ENCODE measurements around the gene PACC1.

PACC1 gene

DNA sequence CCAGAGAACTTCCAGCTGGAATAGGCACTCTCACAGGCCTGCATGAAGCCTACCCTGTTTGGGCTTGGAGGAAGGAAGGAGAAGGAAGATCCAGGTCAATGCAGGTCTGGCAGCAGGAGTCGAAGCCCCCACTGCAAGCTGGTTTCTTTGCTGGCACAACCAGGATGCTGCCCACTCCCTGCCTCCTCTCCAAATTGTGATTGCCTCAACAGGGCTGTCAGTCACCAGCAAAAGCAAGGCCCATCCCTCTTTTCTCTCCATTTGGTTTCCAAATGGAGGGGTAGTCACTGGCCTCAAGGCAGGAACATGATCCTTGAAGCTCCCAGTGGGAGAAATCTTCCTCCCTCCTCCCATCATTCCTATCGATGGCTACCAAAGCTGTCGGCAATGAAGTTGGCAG lies 37.0 kb downstream of the PACC1 start:
- Histone ChIP-seq H3K27ac (ENCODE audit: insufficient read depth in 1 of 2, low read depth in 1 of 2, low read length in 2 of 2, poor library complexity in 1 of 2, severe bottlenecking in 2 of 2) (no peak overlapping the region), H3K9me3 (ENCODE audit: control extremely low read depth in 1 of 5, control insufficient read depth in 4 of 5, insufficient read depth in 2 of 5, low read depth in 1 of 5, low read length in 4 of 5) (peaks cover 0 to 6% (median 2%) of the 10 kb centered on the region in 5 experiments), H3K4me1 (ENCODE audit: control extremely low read depth in 1 of 4, control insufficient read depth in 4 of 4, insufficient read depth in 4 of 4, low read length in 3 of 4) (no peaks in the 10 kb centered on the region), H3K27me3 (replicated peaks in 2 of 5; ENCODE audit: control insufficient read depth in 4 of 5, insufficient read depth in 5 of 5, low read length in 4 of 5) (no peaks in the 10 kb centered on the region), H3K36me3 (ENCODE audit: control insufficient read depth in 4 of 4, insufficient read depth in 4 of 4, low read length in 3 of 4) (peaks cover 18 to 85% (median 53%) of the 10 kb centered on the region in 4 experiments), H3K4me3 (ENCODE audit: control insufficient read depth in 1 of 7, extremely low read depth in 1 of 7, insufficient read depth in 4 of 7, low read depth in 2 of 7, low read length in 6 of 7) (no peak overlapping the region)
- no peak for DNase-seq
- POLR2A ChIA-PET = no interaction called here
- WGBS (ENCODE audit: insufficient coverage) = 67% methylated on average over 1 of the region's 3 CpGs
- CTCF ChIA-PET = interaction anchor here (1.1 to 1.8 kb wide), 3 partner anchors 9 to 318 kb away, joined by 3 to 6 read pairs (median 5); no protein-coding TSS in a partner anchor

DNA sequence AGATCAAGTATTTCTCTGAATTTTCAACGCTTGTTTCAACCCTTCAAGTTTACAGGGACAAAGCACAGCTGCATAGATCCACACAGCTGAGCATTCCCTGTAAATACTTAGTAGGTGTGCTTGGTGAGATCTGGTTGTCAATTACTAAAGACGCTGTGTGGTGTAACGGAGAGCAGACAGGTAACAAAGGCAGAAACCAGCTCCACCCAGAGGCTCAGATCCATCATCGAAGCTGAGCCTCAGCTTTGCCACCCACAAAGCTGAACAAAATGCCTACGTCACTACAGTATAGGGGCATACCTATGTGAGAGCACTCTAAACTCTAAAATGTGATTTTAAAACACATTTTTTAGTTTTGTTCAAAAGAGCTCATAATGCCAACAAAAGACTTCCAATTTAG lies 38.7 kb downstream of the PACC1 start:
- Histone ChIP-seq H3K9me3 (ENCODE audit: control extremely low read depth in 1 of 5, control insufficient read depth in 4 of 5, insufficient read depth in 2 of 5, low read depth in 1 of 5, low read length in 4 of 5) (peaks cover 0 to 6% (median 4%) of the 10 kb centered on the region in 5 experiments), H3K36me3 (ENCODE audit: control insufficient read depth in 4 of 4, insufficient read depth in 4 of 4, low read length in 3 of 4) (peaks cover 19 to 82% (median 51%) of the 10 kb centered on the region in 4 experiments), H3K4me1 (ENCODE audit: control extremely low read depth in 1 of 4, control insufficient read depth in 4 of 4, insufficient read depth in 4 of 4, low read length in 3 of 4) (no peaks in the 10 kb centered on the region), H3K4me3 (ENCODE audit: control insufficient read depth in 1 of 7, extremely low read depth in 1 of 7, insufficient read depth in 4 of 7, low read depth in 2 of 7, low read length in 6 of 7) (no peak overlapping the region), H3K27me3 (replicated peaks in 2 of 5; ENCODE audit: control insufficient read depth in 4 of 5, insufficient read depth in 5 of 5, low read length in 4 of 5) (no peaks in the 10 kb centered on the region), H3K27ac (ENCODE audit: insufficient read depth in 1 of 2, low read depth in 1 of 2, low read length in 2 of 2, poor library complexity in 1 of 2, severe bottlenecking in 2 of 2) (no peak overlapping the region)
- POLR2A ChIA-PET = no interaction called here
- DNase-seq = no peak
- CTCF ChIA-PET = interaction anchor here (0.6 to 1.7 kb wide), 7 partner anchors 11 to 587 kb away, joined by 3 to 5 read pairs (median 3); no protein-coding TSS in a partner anchor
- WGBS (ENCODE audit: insufficient coverage) = 100% methylated on average over 3 of the region's 5 CpGs

- Histone ChIP-seq H3K36me3 (ENCODE audit: control insufficient read depth in 4 of 4, insufficient read depth in 4 of 4, low read length in 3 of 4) (peaks cover 11 to 62% (median 36%) of the 10 kb centered on the region in 4 experiments), H3K9me3 (ENCODE audit: control extremely low read depth in 1 of 5, control insufficient read depth in 4 of 5, insufficient read depth in 2 of 5, low read depth in 1 of 5, low read length in 4 of 5) (peaks cover 0 to 5% (median 2%) of the 10 kb centered on the region in 5 experiments), H3K27ac (ENCODE audit: insufficient read depth in 1 of 2, low read depth in 1 of 2, low read length in 2 of 2, poor library complexity in 1 of 2, severe bottlenecking in 2 of 2) (no peak overlapping the region), H3K4me3 (ENCODE audit: control insufficient read depth in 1 of 7, extremely low read depth in 1 of 7, insufficient read depth in 4 of 7, low read depth in 2 of 7, low read length in 6 of 7) (no peak overlapping the region), H3K27me3 (replicated peaks in 2 of 5; ENCODE audit: control insufficient read depth in 4 of 5, insufficient read depth in 5 of 5, low read length in 4 of 5) (no peaks in the 10 kb centered on the region), H3K4me1 (ENCODE audit: control extremely low read depth in 1 of 4, control insufficient read depth in 4 of 4, insufficient read depth in 4 of 4, low read length in 3 of 4) (no peaks in the 10 kb centered on the region)
- no CpG with 5 or more reads among the region's 3 CpGs for whole genome bisulfite sequencing (ENCODE audit: insufficient coverage)
- DNase-seq = peak; percentile 75 to 89 (median 86)
- POLR2A ChIA-PET = no interaction called here
- CTCF ChIA-PET = interaction anchor here (0.6 to 5.8 kb wide), 18 partner anchors 9 to 687 kb away, joined by 3 to 84 read pairs (median 4); partner anchors contain the start of genes DTL and INTS7
Measured at GRCh38 chr1:212368073-212368484, 46.6 kb downstream of the PACC1 start.

- peaks cover 9 to 58% (median 35%) of the 10 kb centered on the region in 4 experiments for H3K36me3 ChIP-seq (ENCODE audit: control insufficient read depth in 4 of 4, insufficient read depth in 4 of 4, low read length in 3 of 4)
- POLR2A ChIA-PET = interaction anchor here (0.5 kb wide), 1 partner anchor 569 kb away, joined by 3 read pairs; no protein-coding TSS in a partner anchor
- no peaks in the 10 kb centered on the region for H3K27me3 ChIP-seq (replicated peaks in 2 of 5; ENCODE audit: control insufficient read depth in 4 of 5, insufficient read depth in 5 of 5, low read length in 4 of 5)
- H3K4me1 ChIP-seq (ENCODE audit: control extremely low read depth in 1 of 4, control insufficient read depth in 4 of 4, insufficient read depth in 4 of 4, low read length in 3 of 4) = no peaks in the 10 kb centered on the region
- no peak overlapping the region for H3K4me3 ChIP-seq (ENCODE audit: control insufficient read depth in 1 of 7, extremely low read depth in 1 of 7, insufficient read depth in 4 of 7, low read depth in 2 of 7, low read length in 6 of 7)
- no peak for DNase-seq
- CTCF ChIA-PET = interaction anchor here (0.7 to 5.8 kb wide), 18 partner anchors 10 to 687 kb away, joined by 3 to 84 read pairs (median 5); partner anchors contain the start of genes DTL and INTS7
- no peak overlapping the region for H3K27ac ChIP-seq (ENCODE audit: insufficient read depth in 1 of 2, low read depth in 1 of 2, low read length in 2 of 2, poor library complexity in 1 of 2, severe bottlenecking in 2 of 2)
- WGBS (ENCODE audit: insufficient coverage) = no CpG with 5 or more reads among the region's 2 CpGs
- peaks cover 0 to 2% (median 0%) of the 10 kb centered on the region in 5 experiments for H3K9me3 ChIP-seq (ENCODE audit: control extremely low read depth in 1 of 5, control insufficient read depth in 4 of 5, insufficient read depth in 2 of 5, low read depth in 1 of 5, low read length in 4 of 5)
Measured at GRCh38 chr1:212367474-212368072, 47.1 kb downstream of the PACC1 start.

GRCh38 chr1:212366901-212367300 lies 47.8 kb downstream of the PACC1 start:
- CTCF ChIA-PET = interaction anchor here (0.7 to 5.8 kb wide), 15 partner anchors 13 to 685 kb away, joined by 3 to 84 read pairs (median 5); partner anchors contain the start of genes DTL and INTS7
- DNase-seq = no peak
- POLR2A ChIA-PET = interaction anchor here (0.5 to 0.7 kb wide), 2 partner anchors 398 to 568 kb away, joined by 3 read pairs; no protein-coding TSS in a partner anchor
- no peaks in the 10 kb centered on the region for H3K27me3 ChIP-seq (replicated peaks in 2 of 5; ENCODE audit: control insufficient read depth in 4 of 5, insufficient read depth in 5 of 5, low read length in 4 of 5)
- WGBS (ENCODE audit: insufficient coverage) = no CpG with 5 or more reads among the region's 5 CpGs
- H3K4me1 ChIP-seq (ENCODE audit: control extremely low read depth in 1 of 4, control insufficient read depth in 4 of 4, insufficient read depth in 4 of 4, low read length in 3 of 4) = no peaks in the 10 kb centered on the region
- H3K4me3 ChIP-seq (ENCODE audit: control insufficient read depth in 1 of 7, extremely low read depth in 1 of 7, insufficient read depth in 4 of 7, low read depth in 2 of 7, low read length in 6 of 7) = no peak overlapping the region
- no peak overlapping the region for H3K27ac ChIP-seq (ENCODE audit: insufficient read depth in 1 of 2, low read depth in 1 of 2, low read length in 2 of 2, poor library complexity in 1 of 2, severe bottlenecking in 2 of 2)
- H3K9me3 ChIP-seq (ENCODE audit: control extremely low read depth in 1 of 5, control insufficient read depth in 4 of 5, insufficient read depth in 2 of 5, low read depth in 1 of 5, low read length in 4 of 5) = peaks cover 0 to 2% (median 0%) of the 10 kb centered on the region in 5 experiments
- H3K36me3 ChIP-seq (ENCODE audit: control insufficient read depth in 4 of 4, insufficient read depth in 4 of 4, low read length in 3 of 4) = peaks cover 9 to 62% (median 36%) of the 10 kb centered on the region in 4 experiments

DNA sequence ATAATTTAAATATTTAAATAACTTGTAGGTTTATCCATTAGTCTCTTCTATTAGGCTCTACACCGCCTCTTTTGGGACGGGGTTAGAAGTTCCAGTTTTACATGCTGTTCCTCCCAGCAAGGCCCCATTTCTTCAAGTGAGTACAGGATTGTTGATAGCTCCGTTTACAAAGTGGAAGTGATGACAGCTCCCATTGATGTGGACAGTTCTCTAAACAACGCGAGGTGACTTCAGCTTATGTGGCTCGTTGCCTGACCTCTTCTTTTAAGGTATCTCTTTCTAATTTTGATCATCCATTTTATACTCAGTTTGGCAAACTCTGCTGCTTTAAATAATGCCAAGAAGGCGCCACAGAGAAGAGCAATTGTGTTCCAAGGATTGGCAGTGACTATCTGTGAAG lies 49.7 kb downstream of the PACC1 start:
- Histone ChIP-seq H3K4me1 (ENCODE audit: control extremely low read depth in 1 of 4, control insufficient read depth in 4 of 4, insufficient read depth in 4 of 4, low read length in 3 of 4) (no peaks in the 10 kb centered on the region), H3K27me3 (replicated peaks in 2 of 5; ENCODE audit: control insufficient read depth in 4 of 5, insufficient read depth in 5 of 5, low read length in 4 of 5) (no peaks in the 10 kb centered on the region), H3K27ac (ENCODE audit: insufficient read depth in 1 of 2, low read depth in 1 of 2, low read length in 2 of 2, poor library complexity in 1 of 2, severe bottlenecking in 2 of 2) (no peak overlapping the region), H3K9me3 (ENCODE audit: control extremely low read depth in 1 of 5, control insufficient read depth in 4 of 5, insufficient read depth in 2 of 5, low read depth in 1 of 5, low read length in 4 of 5) (peaks cover 0 to 2% (median 0%) of the 10 kb centered on the region in 5 experiments), H3K36me3 (ENCODE audit: control insufficient read depth in 4 of 4, insufficient read depth in 4 of 4, low read length in 3 of 4) (peaks cover 13 to 70% (median 39%) of the 10 kb centered on the region in 4 experiments), H3K4me3 (ENCODE audit: control insufficient read depth in 1 of 7, extremely low read depth in 1 of 7, insufficient read depth in 4 of 7, low read depth in 2 of 7, low read length in 6 of 7) (no peak overlapping the region)
- 90% methylated on average over 3 of the region's 7 CpGs for WGBS (ENCODE audit: insufficient coverage)
- no peak for DNase-seq
- POLR2A ChIA-PET = no interaction called here
- CTCF ChIA-PET = interaction anchor here (0.6 to 5.8 kb wide), 12 partner anchors 9 to 683 kb away, joined by 3 to 84 read pairs (median 7); no protein-coding TSS in a partner anchor
